ENCODE measurements around the gene SPG11.

- TF ChIP-seq POLR2AphosphoS2 (IDR thresholded peaks at IDR 0.05; ENCODE audit: low read depth, low read length) (no peak), SIN3A (IDR thresholded peaks at IDR 0.05; ENCODE audit: low read depth, low read length) (no peak), TBL1XR1 (IDR thresholded peaks at IDR 0.05; ENCODE audit: low read depth, low read length) (no peak), TAF1 (IDR thresholded peaks at IDR 0.05; ENCODE audit: borderline replicate concordance, low read depth, low read length) (no peak), MEF2B (IDR thresholded peaks at IDR 0.05; ENCODE audit: partially characterized antibody, poor library complexity, severe bottlenecking) (no peak), CTCF (IDR thresholded peaks at IDR 0.05 in 2 of 3, conservative IDR thresholded peaks at IDR 0.05 in 1 of 3; ENCODE audit: control insufficient read depth in 2 of 3, extremely low read depth in 1 of 3, insufficient read depth in 1 of 3, low read depth in 3 of 3, low read length in 3 of 3) (no peak), EZH2 (IDR thresholded peaks at IDR 0.05; ENCODE audit: borderline replicate concordance, control insufficient read depth, low read depth, low read length) (no peak), EED (IDR thresholded peaks at IDR 0.05; ENCODE audit: low read depth) (no peak)
Measured at GRCh38 chr15:44591326-44591725, 72.1 kb downstream of the SPG11 start.
